Measurements from ENCODE around the gene NTN4. TPM values are rescaled to one million over a fixed set of nuclear protein-coding genes. Genes with fewer than 3 reads are reported as not detected.

NTN4 gene
- total and polyA plus RNA-seq, 10 of the 15 experiments (the other 5 are each of a cell fraction or from before 2014, with no cell fraction given) = 0.15 TPM; not detected in 9

GRCh38 chr12:95742586-95742985, 48.0 kb downstream of the NTN4 start:
- POLR2A ChIA-PET = no interaction called here
- H3K9ac ChIP-seq (ENCODE audit: control insufficient read depth, insufficient read depth, low read length) = no peak overlapping the region
- H3K4me1 ChIP-seq (ENCODE audit: control insufficient read depth, insufficient read depth, low read length) = no peaks in the 10 kb centered on the region
- CTCF ChIA-PET = no interaction called here
- ATAC-seq = no peak
- H3K4me3 ChIP-seq = no peak overlapping the region
- BruUV-seq (replicated peaks) = no TSS peak
- no peaks in the 10 kb centered on the region for H4K20me1 ChIP-seq (ENCODE audit: control insufficient read depth, insufficient read depth)
- no peak overlapping the region for H3K4me2 ChIP-seq (ENCODE audit: control insufficient read depth, insufficient read depth)
- SMC1A ChIA-PET (ENCODE audit: uncharacterized antibody, unreplicated experiment) = no interaction called here
- no peaks in the 10 kb centered on the region for H3K79me2 ChIP-seq (ENCODE audit: control insufficient read depth, insufficient read depth, low read length)
- no peaks in the 10 kb centered on the region; the same call in 1 of the 3 replicates for H3K9me3 ChIP-seq (replicated peaks; ENCODE audit: control insufficient read depth, insufficient read depth, low read length)
- peaks cover 3 to 5% of the 10 kb centered on the region in 2 experiments for H3K27me3 ChIP-seq (replicated peaks in 1 of 2; ENCODE audit: control insufficient read depth in 2 of 2, insufficient read depth in 2 of 2, low read length in 1 of 2)
- H3K27ac ChIP-seq (ENCODE audit: control insufficient read depth, insufficient read depth) = no peak overlapping the region
- RAD21 ChIA-PET (ENCODE audit: unreplicated experiment) = no interaction called here
- H2AFZ ChIP-seq (ENCODE audit: control insufficient read depth, low read depth, low read length) = no peak overlapping the region
- WGBS (ENCODE audit: insufficient coverage, insufficient replicate concordance, low lambda C conversion rate, missing lambda C conversion rate) = 47% methylated on average over 4 of the region's 4 CpGs
- in situ Hi-C loops (cut with MboI) (no loop called here), intact Hi-C loops (cut with micrococcal nuclease; ENCODE audit: unreplicated experiment) (no loop called here)
- FAIRE-seq = no peak
- no peak for DNase-seq (ENCODE audit: low read depth, low spot score)
- H3K36me3 ChIP-seq (ENCODE audit: control insufficient read depth in 2 of 2, insufficient read depth in 2 of 2, low read length in 1 of 2) = no peaks in the 10 kb centered on the region
- TF ChIP-seq CHD1 (IDR thresholded peaks at IDR 0.05; ENCODE audit: low read depth, low read length) (no peak), NKRF (conservative IDR thresholded peaks at IDR 0.05) (no peak), ZNF687 (IDR thresholded peaks at IDR 0.05) (no peak), RUNX3 (IDR thresholded peaks at IDR 0.05; ENCODE audit: low read length) (no peak), SUZ12 (IDR thresholded peaks at IDR 0.05; ENCODE audit: unreplicated experiment) (no peak), DPF2 (IDR thresholded peaks at IDR 0.05) (no peak), SIN3A (IDR thresholded peaks at IDR 0.05; ENCODE audit: low read depth, low read length) (no peak), NR2C2 (IDR thresholded peaks at IDR 0.05; ENCODE audit: borderline replicate concordance, control insufficient read depth, insufficient read length, low read depth) (no peak), POLR2AphosphoS5 (IDR thresholded peaks at IDR 0.05; ENCODE audit: low read length) (no peak), ESRRA (IDR thresholded peaks at IDR 0.05; ENCODE audit: low read length) (no peak), SMAD1 (IDR thresholded peaks at IDR 0.05; ENCODE audit: low read depth, partially characterized antibody) (no peak), BCL3 (IDR thresholded peaks at IDR 0.05; ENCODE audit: borderline replicate concordance, insufficient read depth, low read depth, low read length, poor library complexity, severe bottlenecking) (no peak), CBX5 (IDR thresholded peaks at IDR 0.05; ENCODE audit: low read depth) (no peak), POU2F2 (IDR thresholded peaks at IDR 0.05; ENCODE audit: borderline replicate concordance, low read depth, low read length) (no peak), PML (IDR thresholded peaks at IDR 0.05; ENCODE audit: low read length) (no peak), NR2C1 (IDR thresholded peaks at IDR 0.05) (no peak), ATF2 (IDR thresholded peaks at IDR 0.05; ENCODE audit: low read length) (no peak), RCOR1 (conservative IDR thresholded peaks at IDR 0.05; ENCODE audit: low read depth, low read length) (no peak)
